HEK293 (cell line): ENCODE results near the gene DCLK1.

Source experiments
- CTCF ChIA-PET: fragments of 350-600 bp; formaldehyde crosslinking; extraction: SDS; loops from one replicate; lab custom pipeline; 2021; ENCODE audit warnings: antibody characterized with exemption; lab: Yijun Ruan, JAX
- POLR2A ChIA-PET: fragments of 300-600 bp; formaldehyde crosslinking; extraction: SDS; loops from one replicate; lab custom pipeline; 2020; ENCODE audit warnings: antibody characterized with exemption, inconsistent platforms; lab: Yijun Ruan, JAX
- H3K27ac ChIP-seq: fragments of 200-500 bp; sonication (Bioruptor generic); 2 replicates; pipeline ENCODE4 v1.5.1; 2014; ENCODE audit warnings: low read depth, low read length, control low read depth, inconsistent platforms; ENCODE audit errors: extremely low read depth
- H3K36me3 ChIP-seq, 2 experiments: fragments of 200-500 bp in 1 of 2; sonication (Bioruptor generic) in 1 of 2; 1 replicate in 1 of 2; 2 replicates in 1 of 2; pipeline ENCODE4 v1.5.1; 2014 to 2017; ENCODE audit warnings: inconsistent platforms in 2 of 2, low read length in 2 of 2; ENCODE audit not compliant: control insufficient read depth in 2 of 2, insufficient read depth in 1 of 2
- H3K4me1 ChIP-seq: fragments of 200-500 bp; sonication (Bioruptor generic); 2 replicates; pipeline ENCODE4 v1.5.1; 2014; ENCODE audit warnings: mild to moderate bottlenecking, low read length, inconsistent platforms; ENCODE audit not compliant: control insufficient read depth, insufficient read depth
- H3K4me3 ChIP-seq: 2 replicates; pipeline ENCODE4 v1.5.1; 2011; ENCODE audit warnings: low read depth, mild to moderate bottlenecking, control low read depth, low read length, moderate library complexity
- H3K9me3 ChIP-seq: fragments of 200-500 bp; sonication (Bioruptor generic); 2 replicates; pipeline ENCODE4 v1.5.1; 2014; ENCODE audit warnings: low read depth, low read length, inconsistent platforms; ENCODE audit not compliant: control insufficient read depth, insufficient read depth
- EGR2 ChIP-seq: fragments of 450-650 bp; formaldehyde crosslinking; IDR thresholded peaks from 2 replicates; pipeline ENCODE4 v1.5.1; 2016; ENCODE audit warnings: low read depth, missing biosample characterization, missing genetic modification characterization
- KLF9 ChIP-seq: fragments of 450-650 bp; formaldehyde crosslinking; IDR thresholded peaks from 2 replicates; pipeline ENCODE4 v1.5.1; 2016; ENCODE audit warnings: missing biosample characterization, missing genetic modification characterization, low read depth
- RBAK ChIP-seq: fragments of 450-650 bp; formaldehyde crosslinking; IDR thresholded peaks from 2 replicates; pipeline ENCODE4 v1.5.1; 2016; ENCODE audit warnings: missing biosample characterization, missing genetic modification characterization
- SCRT1 ChIP-seq: fragments of 450-650 bp; formaldehyde crosslinking; IDR thresholded peaks from 2 replicates; pipeline ENCODE4 v1.5.1; 2016; ENCODE audit warnings: missing biosample characterization, missing genetic modification characterization, borderline replicate concordance
- ZEB2 ChIP-seq: fragments of 450-650 bp; formaldehyde crosslinking; IDR thresholded peaks from 2 replicates; pipeline ENCODE4 v1.5.1; 2016; ENCODE audit warnings: missing biosample characterization, missing genetic modification characterization
- ZFHX2 ChIP-seq: fragments of 450-650 bp; formaldehyde crosslinking; conservative IDR thresholded peaks from 2 replicates; pipeline ENCODE4 v1.5.1; 2016; ENCODE audit warnings: missing biosample characterization, missing genetic modification characterization
- ZFP3 ChIP-seq: fragments of 450-650 bp; formaldehyde crosslinking; IDR thresholded peaks from 2 replicates; pipeline ENCODE4 v1.5.1; 2016; ENCODE audit warnings: low read depth, missing biosample characterization, missing genetic modification characterization
- ZIC2 ChIP-seq: fragments of 450-650 bp; formaldehyde crosslinking; IDR thresholded peaks from 2 replicates; pipeline ENCODE4 v1.5.1; 2016; ENCODE audit warnings: missing biosample characterization, missing genetic modification characterization
- ZNF174 ChIP-seq: fragments of 450-650 bp; formaldehyde crosslinking; IDR thresholded peaks from 2 replicates; pipeline ENCODE4 v1.5.0; 2017; ENCODE audit warnings: missing biosample characterization, mild to moderate bottlenecking, missing genetic modification characterization
- ZNF302 ChIP-seq: fragments of 450-650 bp; formaldehyde crosslinking; IDR thresholded peaks from 2 replicates; pipeline ENCODE4 v1.5.1; 2016; ENCODE audit warnings: missing biosample characterization, missing genetic modification characterization, low read depth
- ZNF394 ChIP-seq: fragments of 450-650 bp; formaldehyde crosslinking; IDR thresholded peaks from 2 replicates; pipeline ENCODE4 v1.5.1; 2016; ENCODE audit warnings: missing biosample characterization, missing genetic modification characterization, mild to moderate bottlenecking, moderate library complexity, borderline replicate concordance
- ZNF555 ChIP-seq: fragments of 450-650 bp; formaldehyde crosslinking; conservative IDR thresholded peaks from 2 replicates; pipeline ENCODE4 v1.5.1; 2017; ENCODE audit warnings: missing biosample characterization, mild to moderate bottlenecking, missing genetic modification characterization, inconsistent platforms
- ZNF785 ChIP-seq: fragments of 450-650 bp; formaldehyde crosslinking; IDR thresholded peaks from 2 replicates; pipeline ENCODE4 v1.5.1; 2016; ENCODE audit warnings: missing biosample characterization, missing genetic modification characterization
- ZNF791 ChIP-seq: fragments of 450-650 bp; formaldehyde crosslinking; IDR thresholded peaks from 2 replicates; pipeline ENCODE4 v1.5.1; 2016; ENCODE audit warnings: missing biosample characterization, missing genetic modification characterization
- ZSCAN30 ChIP-seq: fragments of 450-650 bp; IDR thresholded peaks from 2 replicates; pipeline ENCODE4 v1.5.1; 2018; ENCODE audit warnings: missing biosample characterization, mild to moderate bottlenecking, missing genetic modification characterization, moderate library complexity
- TF ChIP-seq, protein P1 (sequence below): fragments of 450-650 bp; formaldehyde crosslinking; IDR thresholded peaks from 2 replicates; pipeline ENCODE4 v1.5.1; 2016; ENCODE audit warnings: missing biosample characterization, missing genetic modification characterization
- TF ChIP-seq, protein P2 (sequence below): fragments of 450-650 bp; formaldehyde crosslinking; IDR thresholded peaks from 2 replicates; pipeline ENCODE4 v1.5.1; 2017; ENCODE audit warnings: missing biosample characterization, missing genetic modification characterization
- TF ChIP-seq, protein P3 (sequence below): fragments of 450-650 bp; formaldehyde crosslinking; IDR thresholded peaks from 2 replicates; pipeline ENCODE4 v1.5.0; 2017; ENCODE audit warnings: missing biosample characterization, missing genetic modification characterization, borderline replicate concordance
- TF ChIP-seq, protein P4 (sequence below): fragments of 450-650 bp; formaldehyde crosslinking; IDR thresholded peaks from 2 replicates; pipeline ENCODE4 v1.5.1; 2016; ENCODE audit warnings: missing biosample characterization, missing genetic modification characterization

DCLK1 gene

DNA sequence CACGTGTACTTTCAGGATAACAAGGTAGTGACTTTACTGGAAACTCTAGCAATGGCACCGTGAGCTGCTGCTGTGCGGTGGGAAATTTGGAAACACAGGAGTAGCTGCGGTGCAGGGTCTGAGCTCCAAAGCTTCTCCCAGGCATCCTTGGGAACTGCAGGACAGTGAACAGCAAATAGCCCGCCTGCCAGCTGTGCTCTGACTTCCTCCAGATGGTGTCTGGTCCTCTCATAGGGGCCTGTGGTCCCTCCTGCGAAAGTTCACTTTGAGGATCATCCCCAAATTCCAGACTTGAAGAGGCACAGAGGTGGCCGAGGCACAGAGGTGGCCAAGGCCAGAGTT is 367.4 kb downstream of the DCLK1 start:
- Histone ChIP-seq H3K27ac (no peak overlapping the region), H3K9me3 (no peaks in the 10 kb centered on the region), H3K4me1 (no peaks in the 10 kb centered on the region), H3K36me3 (no peaks in the 10 kb centered on the region), H3K4me3 (no peak overlapping the region)
- ChIA-PET POLR2A (no interaction called here), CTCF (no interaction called here)
- TF ChIP-seq ZNF791 (tag by site-specific recombination) = no peak
- TF ChIP-seq ZNF394 (tag by site-specific recombination) = peak; percentile 52; the same call in 1 of the 2 replicates

DNA sequence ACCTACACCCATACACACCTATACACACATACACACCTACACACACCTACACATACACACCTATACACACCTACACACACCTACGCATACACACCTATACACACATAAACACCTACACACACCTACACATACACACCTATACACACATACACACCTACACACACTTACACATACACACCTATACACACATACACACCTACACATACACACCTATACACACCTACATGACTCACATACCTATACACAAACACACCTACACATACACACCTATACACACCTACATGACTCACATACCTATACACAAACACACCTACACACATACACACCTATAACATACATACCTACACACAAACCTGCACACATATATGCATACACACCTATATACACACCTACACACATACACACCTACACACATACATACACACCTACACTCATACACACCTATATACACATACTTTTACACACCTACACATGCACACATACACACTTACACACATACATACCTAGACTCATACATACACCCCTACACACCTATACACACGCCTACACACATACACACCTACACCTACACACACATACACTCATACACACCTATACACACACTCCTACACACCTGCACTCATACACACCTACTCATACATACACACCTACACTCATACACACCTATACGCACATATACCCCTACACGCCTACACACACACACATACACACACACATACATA is 368.0 kb downstream of the DCLK1 start:
- ChIA-PET POLR2A (no interaction called here), CTCF (no interaction called here)
- no peaks in the 10 kb centered on the region for H3K36me3 ChIP-seq
- TF ChIP-seq ZSCAN30 (tag by site-specific recombination) (no peak), ZEB2 (peak; percentile 99), RBAK (tag by site-specific recombination) (no peak), ZFHX2 (peak; percentile 94), ZNF174 (tag by site-specific recombination) (no peak), EGR2 (tag by site-specific recombination) (peak; percentile 76)
- TF ChIP-seq, protein P1, sequence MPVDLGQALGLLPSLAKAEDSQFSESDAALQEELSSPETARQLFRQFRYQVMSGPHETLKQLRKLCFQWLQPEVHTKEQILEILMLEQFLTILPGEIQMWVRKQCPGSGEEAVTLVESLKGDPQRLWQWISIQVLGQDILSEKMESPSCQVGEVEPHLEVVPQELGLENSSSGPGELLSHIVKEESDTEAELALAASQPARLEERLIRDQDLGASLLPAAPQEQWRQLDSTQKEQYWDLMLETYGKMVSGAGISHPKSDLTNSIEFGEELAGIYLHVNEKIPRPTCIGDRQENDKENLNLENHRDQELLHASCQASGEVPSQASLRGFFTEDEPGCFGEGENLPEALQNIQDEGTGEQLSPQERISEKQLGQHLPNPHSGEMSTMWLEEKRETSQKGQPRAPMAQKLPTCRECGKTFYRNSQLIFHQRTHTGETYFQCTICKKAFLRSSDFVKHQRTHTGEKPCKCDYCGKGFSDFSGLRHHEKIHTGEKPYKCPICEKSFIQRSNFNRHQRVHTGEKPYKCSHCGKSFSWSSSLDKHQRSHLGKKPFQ (tag by site-specific recombination) = peak; percentile 87
- no peak overlapping the region for H3K27ac ChIP-seq
- H3K9me3 ChIP-seq = no peaks in the 10 kb centered on the region
- no peak overlapping the region for H3K4me3 ChIP-seq
- H3K4me1 ChIP-seq = no peaks in the 10 kb centered on the region

DNA sequence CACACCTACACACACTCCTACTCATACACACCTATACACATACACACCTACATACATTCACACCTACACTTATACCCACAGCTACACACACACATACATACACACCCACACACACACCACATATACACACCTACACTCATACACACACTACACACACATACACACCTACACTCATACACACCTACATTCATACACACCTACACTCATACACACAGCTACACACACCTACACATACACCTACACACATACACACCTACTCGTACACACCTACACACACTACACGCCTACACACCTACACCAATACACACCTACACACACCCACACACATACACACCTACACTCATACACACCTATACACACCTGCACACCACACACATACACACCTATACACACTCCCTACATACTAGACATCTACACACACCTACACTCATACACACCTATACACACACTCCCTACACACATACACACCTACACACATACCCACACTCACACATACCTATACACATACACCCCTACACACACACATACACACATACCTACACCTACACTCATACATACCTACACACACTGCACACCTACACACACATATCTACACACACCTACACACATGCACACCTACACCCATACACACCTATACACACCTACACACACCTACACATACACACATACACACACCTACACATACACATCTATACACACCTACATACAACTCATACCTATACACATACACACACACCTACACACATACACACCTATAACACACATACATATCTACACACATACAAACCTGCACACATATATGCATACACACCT is 369.5 kb downstream of the DCLK1 start:
- peak; percentile 100 for TF ChIP-seq ZFHX2
- peak; percentile 27; the same call in 1 of the 2 replicates for TF ChIP-seq KLF9 (tag by site-specific recombination)
- 0 out of 2 replicates have a peak, but pooled peaks have one; percentile 33 for TF ChIP-seq ZFP3 (tag by site-specific recombination)
- 0 out of 2 replicates have a peak, but pooled peaks have one; percentile 18 for TF ChIP-seq ZNF302 (tag by site-specific recombination)
- peak; percentile 23; the same call in 1 of the 2 replicates for TF ChIP-seq ZNF785 (tag by site-specific recombination)
- TF ChIP-seq ZEB2 = peak; percentile 91; the same call in 1 of the 2 replicates
- TF ChIP-seq, protein P1 (tag by site-specific recombination) = peak; percentile 94
- TF ChIP-seq ZIC2 = no peak
- no peak for TF ChIP-seq ZNF555 (tag by site-specific recombination)
- TF ChIP-seq, protein P2, sequence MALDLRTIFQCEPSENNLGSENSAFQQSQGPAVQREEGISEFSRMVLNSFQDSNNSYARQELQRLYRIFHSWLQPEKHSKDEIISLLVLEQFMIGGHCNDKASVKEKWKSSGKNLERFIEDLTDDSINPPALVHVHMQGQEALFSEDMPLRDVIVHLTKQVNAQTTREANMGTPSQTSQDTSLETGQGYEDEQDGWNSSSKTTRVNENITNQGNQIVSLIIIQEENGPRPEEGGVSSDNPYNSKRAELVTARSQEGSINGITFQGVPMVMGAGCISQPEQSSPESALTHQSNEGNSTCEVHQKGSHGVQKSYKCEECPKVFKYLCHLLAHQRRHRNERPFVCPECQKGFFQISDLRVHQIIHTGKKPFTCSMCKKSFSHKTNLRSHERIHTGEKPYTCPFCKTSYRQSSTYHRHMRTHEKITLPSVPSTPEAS (tag by site-specific recombination) = peak; percentile 63
- peak; percentile 99 for TF ChIP-seq EGR2 (tag by site-specific recombination)
- TF ChIP-seq, protein P3, sequence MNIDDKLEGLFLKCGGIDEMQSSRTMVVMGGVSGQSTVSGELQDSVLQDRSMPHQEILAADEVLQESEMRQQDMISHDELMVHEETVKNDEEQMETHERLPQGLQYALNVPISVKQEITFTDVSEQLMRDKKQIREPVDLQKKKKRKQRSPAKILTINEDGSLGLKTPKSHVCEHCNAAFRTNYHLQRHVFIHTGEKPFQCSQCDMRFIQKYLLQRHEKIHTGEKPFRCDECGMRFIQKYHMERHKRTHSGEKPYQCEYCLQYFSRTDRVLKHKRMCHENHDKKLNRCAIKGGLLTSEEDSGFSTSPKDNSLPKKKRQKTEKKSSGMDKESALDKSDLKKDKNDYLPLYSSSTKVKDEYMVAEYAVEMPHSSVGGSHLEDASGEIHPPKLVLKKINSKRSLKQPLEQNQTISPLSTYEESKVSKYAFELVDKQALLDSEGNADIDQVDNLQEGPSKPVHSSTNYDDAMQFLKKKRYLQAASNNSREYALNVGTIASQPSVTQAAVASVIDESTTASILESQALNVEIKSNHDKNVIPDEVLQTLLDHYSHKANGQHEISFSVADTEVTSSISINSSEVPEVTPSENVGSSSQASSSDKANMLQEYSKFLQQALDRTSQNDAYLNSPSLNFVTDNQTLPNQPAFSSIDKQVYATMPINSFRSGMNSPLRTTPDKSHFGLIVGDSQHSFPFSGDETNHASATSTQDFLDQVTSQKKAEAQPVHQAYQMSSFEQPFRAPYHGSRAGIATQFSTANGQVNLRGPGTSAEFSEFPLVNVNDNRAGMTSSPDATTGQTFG (tag by site-specific recombination) = no peak
- 0 out of 2 replicates have a peak, but pooled peaks have one; percentile 17 for TF ChIP-seq SCRT1 (tag by site-specific recombination)
- TF ChIP-seq, protein P4, sequence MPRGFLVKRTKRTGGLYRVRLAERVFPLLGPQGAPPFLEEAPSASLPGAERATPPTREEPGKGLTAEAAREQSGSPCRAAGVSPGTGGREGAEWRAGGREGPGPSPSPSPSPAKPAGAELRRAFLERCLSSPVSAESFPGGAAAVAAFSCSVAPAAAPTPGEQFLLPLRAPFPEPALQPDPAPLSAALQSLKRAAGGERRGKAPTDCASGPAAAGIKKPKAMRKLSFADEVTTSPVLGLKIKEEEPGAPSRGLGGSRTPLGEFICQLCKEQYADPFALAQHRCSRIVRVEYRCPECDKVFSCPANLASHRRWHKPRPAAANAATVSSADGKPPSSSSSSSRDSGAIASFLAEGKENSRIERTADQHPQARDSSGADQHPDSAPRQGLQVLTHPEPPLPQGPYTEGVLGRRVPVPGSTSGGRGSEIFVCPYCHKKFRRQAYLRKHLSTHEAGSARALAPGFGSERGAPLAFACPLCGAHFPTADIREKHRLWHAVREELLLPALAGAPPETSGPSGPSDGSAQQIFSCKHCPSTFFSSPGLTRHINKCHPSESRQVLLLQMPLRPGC (tag by site-specific recombination) = no peak
- TF ChIP-seq, all 188 proteins: peak for 10
- no peaks in the 10 kb centered on the region for H3K4me1 ChIP-seq
- H3K27ac ChIP-seq = no peak overlapping the region
- H3K4me3 ChIP-seq = no peak overlapping the region
- ChIA-PET CTCF (no interaction called here), POLR2A (no interaction called here)
- H3K9me3 ChIP-seq = no peaks in the 10 kb centered on the region
- no peaks in the 10 kb centered on the region for H3K36me3 ChIP-seq
